ENCODE measurements around the gene EDNRA. TPM values are rescaled to one million over a fixed set of nuclear protein-coding genes. Genes with fewer than 3 reads are reported as not detected.

Gene EDNRA
- total and polyA plus RNA-seq, 9 of the 15 experiments (the other 6 are each of a cell fraction or from before 2014, with no cell fraction given), result not detected

DNA sequence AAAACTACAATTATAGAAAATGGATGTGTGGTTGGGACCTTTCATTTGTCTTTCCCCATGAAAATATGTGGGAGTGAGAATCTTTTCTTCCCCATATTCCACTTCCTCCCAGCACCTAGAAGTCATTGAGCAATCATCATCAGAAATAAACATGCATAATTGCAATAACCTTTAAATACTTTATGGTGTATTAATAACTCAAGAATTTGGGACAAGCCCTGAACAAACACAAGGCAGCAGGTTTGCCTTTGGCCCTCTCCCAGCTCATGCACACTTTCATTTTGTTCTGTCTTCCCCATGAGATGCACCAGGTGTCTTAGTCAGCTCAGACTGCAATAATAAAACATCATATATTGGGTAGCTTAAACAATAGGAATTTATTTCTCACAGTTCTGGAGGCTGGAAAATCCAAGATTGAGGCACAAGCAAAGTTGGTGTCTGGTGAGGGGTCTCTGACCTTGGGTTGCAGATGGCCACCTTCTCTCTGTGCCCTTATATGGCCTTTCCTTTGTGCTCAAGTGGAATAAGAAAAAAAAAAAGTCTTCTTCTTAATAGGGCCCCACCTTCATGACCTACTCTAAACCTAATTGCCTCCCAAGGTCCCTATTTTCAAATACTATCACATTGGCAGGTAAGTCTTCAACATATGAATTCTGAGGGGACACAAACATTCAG is 101.6 kb downstream of the EDNRA start:
- Histone ChIP-seq H3K36me3 (ENCODE audit: control insufficient read depth, insufficient read depth, low read length) (no peaks in the 10 kb centered on the region), H3K9me1 (ENCODE audit: control insufficient read depth, insufficient read depth, low read length) (no peaks in the 10 kb centered on the region), H3K27me3 (ENCODE audit: control insufficient read depth in 2 of 2, insufficient read depth in 2 of 2, low read length in 2 of 2) (no peaks in the 10 kb centered on the region), H3K9me3 (replicated peaks; ENCODE audit: control insufficient read depth, insufficient read depth, low read depth, low read length) (no peaks in the 10 kb centered on the region), H3K9ac (ENCODE audit: insufficient read depth in 1 of 2, low read depth in 2 of 2, low read length in 2 of 2) (no peak overlapping the region), H2AFZ (ENCODE audit: low read depth, low read length) (no peak overlapping the region), H3K4me1 (replicated peaks in 1 of 2; ENCODE audit: control insufficient read depth in 2 of 2, insufficient read depth in 2 of 2, low read length in 2 of 2) (peaks cover 0 to 2% of the 10 kb centered on the region in 2 experiments; a peak in 2 of 5 replicates), H3K27ac (ENCODE audit: extremely low read depth, low read depth, low read length) (no peak overlapping the region), H3K4me2 (ENCODE audit: insufficient read depth, low read length) (no peak overlapping the region), H3K79me2 (ENCODE audit: control insufficient read depth, insufficient read depth, low read length) (no peaks in the 10 kb centered on the region), H3K4me3 (no peak overlapping the region), H4K20me1 (replicated peaks; ENCODE audit: control insufficient read depth, insufficient read depth, low read length) (no peaks in the 10 kb centered on the region)
- in situ Hi-C loops (cut with MboI), result loop anchor here (25.0 kb wide), 1 partner anchor 570 kb away; no protein-coding TSS in a partner anchor
- POLR2A ChIA-PET, result no interaction called here
- FAIRE-seq (no peak), ATAC-seq (no peak), DNase-seq (ENCODE audit: extremely low read depth in 1 of 4, low spot score in 3 of 4) (no peak)
- TF ChIP-seq NR2C1 (IDR thresholded peaks at IDR 0.05), result no peak
- no peak for TF ChIP-seq NR2C1 (tag; IDR thresholded peaks at IDR 0.05)
- no peak for TF ChIP-seq MAFK (IDR thresholded peaks at IDR 0.05; ENCODE audit: low read length)
- TF ChIP-seq HNRNPUL1 (IDR thresholded peaks at IDR 0.05; ENCODE audit: low read length), result no peak
- no peak for TF ChIP-seq ZNF644 (tag; IDR thresholded peaks at IDR 0.05; ENCODE audit: low read depth)
- CTCF ChIA-PET (ENCODE audit: low intra/inter-chr PET ratio), result no interaction called here
- BruUV-seq (replicated peaks), result no TSS peak
- intact Hi-C loops (cut with micrococcal nuclease), result no loop called here

DNA sequence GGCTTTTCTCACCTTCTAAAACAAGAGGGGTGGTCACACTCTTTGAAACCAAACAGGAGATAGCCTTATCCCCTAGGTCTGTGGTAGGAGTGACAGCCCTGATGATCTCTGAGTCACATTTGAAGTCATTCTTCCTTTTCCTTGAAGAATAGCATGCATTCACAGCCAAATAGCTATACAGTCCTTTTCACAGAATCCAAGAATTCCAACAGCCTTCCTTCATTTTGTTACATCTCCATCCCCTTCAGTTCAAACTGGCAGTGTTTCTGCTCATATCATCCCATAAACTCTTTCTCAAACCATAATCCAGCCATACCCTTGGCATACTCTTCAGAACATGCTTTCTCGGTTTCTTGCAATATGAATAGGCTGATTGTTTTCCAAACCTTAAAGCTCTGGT is 103.0 kb downstream of the EDNRA start:
- DNase-seq (ENCODE audit: extremely low read depth in 1 of 4, low spot score in 3 of 4), result no peak
- WGBS (ENCODE audit: insufficient coverage, low coverage, missing lambda C conversion rate), result 0% methylated on average over 1 of the region's 1 CpG
- Histone ChIP-seq H4K20me1 (replicated peaks; ENCODE audit: control insufficient read depth, insufficient read depth, low read length) (no peaks in the 10 kb centered on the region), H3K4me3 (no peak overlapping the region), H3K36me3 (ENCODE audit: control insufficient read depth, insufficient read depth, low read length) (no peaks in the 10 kb centered on the region), H3K9me1 (ENCODE audit: control insufficient read depth, insufficient read depth, low read length) (no peaks in the 10 kb centered on the region), H3K79me2 (ENCODE audit: control insufficient read depth, insufficient read depth, low read length) (no peaks in the 10 kb centered on the region), H2AFZ (ENCODE audit: low read depth, low read length) (no peak overlapping the region), H3K27ac (ENCODE audit: extremely low read depth, low read depth, low read length) (no peak overlapping the region), H3K4me2 (ENCODE audit: insufficient read depth, low read length) (no peak overlapping the region), H3K4me1 (replicated peaks in 1 of 2; ENCODE audit: control insufficient read depth in 2 of 2, insufficient read depth in 2 of 2, low read length in 2 of 2) (peaks cover 0 to 2% of the 10 kb centered on the region in 2 experiments; a peak in 2 of 5 replicates), H3K9me3 (replicated peaks; ENCODE audit: control insufficient read depth, insufficient read depth, low read depth, low read length) (no peaks in the 10 kb centered on the region), H3K27me3 (ENCODE audit: control insufficient read depth in 2 of 2, insufficient read depth in 2 of 2, low read length in 2 of 2) (no peaks in the 10 kb centered on the region), H3K9ac (ENCODE audit: insufficient read depth in 1 of 2, low read depth in 2 of 2, low read length in 2 of 2) (no peak overlapping the region)
- in situ Hi-C loops (cut with MboI) (loop anchor here (25.0 kb wide), 1 partner anchor 572 kb away; no protein-coding TSS in a partner anchor), intact Hi-C loops (cut with micrococcal nuclease) (no loop called here)
- no TSS peak for BruUV-seq (replicated peaks)
- ChIA-PET POLR2A (no interaction called here), CTCF (ENCODE audit: low intra/inter-chr PET ratio) (no interaction called here)
- no peak for ATAC-seq
- TF ChIP-seq EZH2 (IDR thresholded peaks at IDR 0.05; ENCODE audit: borderline replicate concordance, low read depth, low read length), result no peak
- TF ChIP-seq, protein P1, sequence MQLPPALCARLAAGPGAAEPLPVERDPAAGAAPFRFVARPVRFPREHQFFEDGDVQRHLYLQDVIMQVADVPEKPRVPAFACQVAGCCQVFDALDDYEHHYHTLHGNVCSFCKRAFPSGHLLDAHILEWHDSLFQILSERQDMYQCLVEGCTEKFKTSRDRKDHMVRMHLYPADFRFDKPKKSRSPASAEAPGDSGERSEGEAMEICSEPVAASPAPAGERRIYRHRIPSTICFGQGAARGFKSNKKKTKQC (CRISPR knock-in tag; IDR thresholded peaks at IDR 0.05), result no peak
- no peak for TF ChIP-seq JUND (IDR thresholded peaks at IDR 0.05; ENCODE audit: borderline replicate concordance, low read depth, low read length)
- no peak for TF ChIP-seq JUND (tag; IDR thresholded peaks at IDR 0.05; ENCODE audit: borderline replicate concordance, low read depth, low read length)
- TF ChIP-seq TAF9B (IDR thresholded peaks at IDR 0.05; ENCODE audit: partially characterized antibody), result no peak
- no peak for TF ChIP-seq HDAC8 (tag; IDR thresholded peaks at IDR 0.05)
- no peak for FAIRE-seq
